Hematopoietic multipotent progenitor cell (in vitro differentiated cells): ENCODE results near the gene ARHGAP24. TPM values are rescaled to one million over a fixed set of nuclear protein-coding genes. Genes with fewer than 3 reads are reported as not detected.
"Not testable (repeated sequence)": the region's sequence is repeated elsewhere in the genome, so short reads cannot be mapped to it uniquely, and the experiment has no call there.

ENCODE experiments used
- DNase-seq, 3 donors: peaks; one replicate each; pipeline ENCODE4 v3.0.0-alpha.2; 2011 to 2015; ENCODE audit warnings: low read depth in 2 of 3, low spot score in 2 of 3
- total RNA-seq: library from RNA; depleted of rRNA; stranded (reverse); fragments of >200 nt; gene quantifications from one replicate; pipeline ENCODE4 v1.2.3, GENCODE V29; 2012

Gene ARHGAP24
- total RNA-seq, 1 donor = 0.27 TPM

- no peak for DNase-seq
Measured at GRCh38 chr4:85798012-85798770, 323.2 kb downstream of the ARHGAP24 start.

GRCh38 chr4:85803856-85804255 lies 328.9 kb downstream of the ARHGAP24 start:
- no peak for DNase-seq

- DNase-seq = no peak
Measured at GRCh38 chr4:85805891-85806290, 330.9 kb downstream of the ARHGAP24 start.

GRCh38 chr4:85806334-85806733 lies 331.4 kb downstream of the ARHGAP24 start:
- DNase-seq = no peak

GRCh38 chr4:85807247-85807950 lies 332.4 kb downstream of the ARHGAP24 start:
- DNase-seq = no peak

GRCh38 chr4:85808104-85808503 lies 333.2 kb downstream of the ARHGAP24 start:
- DNase-seq = no peak

GRCh38 chr4:85808864-85809263 lies 333.9 kb downstream of the ARHGAP24 start:
- DNase-seq = no peak

- DNase-seq = no peak
Measured at GRCh38 chr4:85812776-85813175, 337.8 kb downstream of the ARHGAP24 start.

GRCh38 chr4:85815796-85816459 lies 341.0 kb downstream of the ARHGAP24 start:
- no peak for DNase-seq

GRCh38 chr4:85818700-85819099 lies 343.8 kb downstream of the ARHGAP24 start:
- peak in 1 of 3 donors; percentile 23 for DNase-seq

GRCh38 chr4:85820101-85820500 lies 345.2 kb downstream of the ARHGAP24 start:
- DNase-seq = not testable (repeated sequence)

GRCh38 chr4:85821688-85822455 lies 346.9 kb downstream of the ARHGAP24 start:
- no peak for DNase-seq

- no peak for DNase-seq
Measured at GRCh38 chr4:85823295-85823694, 348.3 kb downstream of the ARHGAP24 start.

- DNase-seq = no peak
Measured at GRCh38 chr4:85824166-85824945, 349.4 kb downstream of the ARHGAP24 start.

- peak in 2 of 3 donors; percentile 8 to 41 for DNase-seq
Measured at GRCh38 chr4:85826060-85826678, 351.2 kb downstream of the ARHGAP24 start.

GRCh38 chr4:85828027-85828890 lies 353.3 kb downstream of the ARHGAP24 start:
- no peak for DNase-seq

- DNase-seq = no peak
Measured at GRCh38 chr4:85829276-85830051, 354.5 kb downstream of the ARHGAP24 start.

- DNase-seq = no peak
Measured at GRCh38 chr4:85831647-85832046, 356.7 kb downstream of the ARHGAP24 start.
